NCI-H2196 (cell line): ENCODE data around the gene DACT2.
A peak's percentile ranks its signal among the peaks of the same experiment; 100 is the strongest.
"Not testable (repeated sequence)": the region's sequence is repeated elsewhere in the genome, so short reads cannot be mapped to it uniquely, and the experiment has no call there.

Experiments
- DNase-seq: peaks from one replicate; lab custom pipeline; 2025; ENCODE audit not compliant: unreplicated experiment; lab: John Stamatoyannopoulos, UW

The DACT2 gene

DNA sequence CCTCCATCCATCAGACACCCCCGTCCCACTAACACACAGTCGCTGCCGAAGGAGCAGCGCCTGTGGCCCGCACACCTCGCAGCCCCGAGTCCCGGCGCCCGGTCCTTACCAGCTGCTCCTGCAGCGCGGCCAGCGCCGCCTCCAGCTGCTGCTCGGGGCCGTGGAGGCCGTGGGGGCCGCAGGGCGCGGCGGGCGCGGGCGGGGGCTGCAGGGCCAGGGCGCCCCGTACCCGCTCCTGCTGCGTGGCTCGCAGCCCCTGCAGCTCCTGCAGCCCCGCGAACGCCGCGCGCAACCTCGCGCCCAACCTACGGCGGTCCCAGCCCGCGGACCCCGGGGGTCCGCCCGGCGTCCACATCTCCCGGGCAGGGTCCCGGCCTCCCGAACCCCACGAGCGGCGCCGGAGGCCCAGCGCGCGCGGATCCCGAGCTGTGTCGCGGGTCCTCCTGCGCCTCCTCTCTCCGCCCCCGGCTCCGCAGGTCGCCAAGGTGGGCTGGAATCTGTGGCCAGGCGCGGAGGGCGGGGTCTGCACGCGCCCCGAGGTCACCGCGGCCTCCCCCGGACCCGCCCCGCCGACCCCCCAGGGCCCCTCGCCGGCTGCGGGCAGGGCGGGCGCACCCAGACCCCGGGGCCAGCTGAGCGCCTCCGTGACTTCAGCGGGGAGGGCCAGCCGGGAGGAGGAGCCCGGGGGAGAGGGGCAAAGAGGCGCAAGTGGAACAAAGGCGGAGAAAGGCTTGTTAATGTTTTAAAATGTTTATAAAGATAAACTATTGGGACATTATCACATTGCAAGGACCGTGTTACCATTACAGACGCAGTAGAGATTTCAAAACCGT is at the start of gene DACT2:
TSS of gene DACT2 (minus strand) at position 499 of the 833 bp plus-strand sequence. CDS start at position 355, 144 bp downstream.
- no peak for DNase-seq

DNA sequence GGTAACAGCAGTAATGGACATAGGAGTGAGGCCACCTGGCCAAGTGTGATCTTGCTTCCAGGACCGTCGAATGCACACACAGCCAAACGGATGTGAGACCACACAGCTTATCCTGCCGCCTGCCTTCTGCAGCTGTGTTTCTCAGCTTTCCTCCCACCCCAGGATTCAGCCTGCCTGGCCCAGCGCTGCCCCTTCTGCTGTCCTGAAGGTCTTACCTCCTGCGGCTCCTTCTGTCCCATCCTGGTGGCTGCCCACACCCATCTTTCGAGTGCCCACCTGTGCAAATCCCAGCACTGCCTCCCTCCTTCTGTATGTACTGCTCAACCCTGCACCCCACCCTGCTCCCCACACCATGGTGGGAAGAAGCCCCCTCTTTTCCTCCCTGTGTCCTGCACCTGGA is 49.4 kb upstream of the DACT2 start:
- DNase-seq: no peak

GRCh38 chr6:168368066-168368820 is 48.7 kb upstream of the DACT2 start:
- no peak for DNase-seq

DNA sequence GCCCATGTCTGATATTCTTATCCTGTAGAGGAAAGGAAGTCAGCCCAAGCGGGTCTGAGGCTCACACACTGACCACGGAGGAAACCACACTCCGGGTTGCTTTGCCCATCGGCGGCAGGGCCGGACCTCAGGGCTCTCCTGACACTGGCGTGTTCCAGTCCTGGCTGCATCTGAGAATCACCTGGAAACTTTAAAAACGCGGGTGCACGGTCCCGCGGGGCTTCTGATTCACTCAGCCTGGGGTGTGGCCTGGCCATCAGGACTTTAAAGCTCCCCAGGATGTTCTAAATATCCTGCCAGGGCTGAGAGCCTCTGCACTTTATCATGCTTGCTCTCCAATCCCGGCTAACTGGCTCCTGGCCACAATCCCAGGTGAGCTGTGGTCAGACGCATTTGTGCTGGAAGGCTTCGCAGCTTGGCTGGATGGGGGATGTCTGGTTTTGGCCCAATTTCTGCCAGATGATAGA is 47.7 kb upstream of the DACT2 start:
- peak; percentile 40 for DNase-seq

GRCh38 chr6:168366473-168366872 is 46.9 kb upstream of the DACT2 start:
- DNase-seq: no peak

GRCh38 chr6:168365422-168366165 is 46.0 kb upstream of the DACT2 start:
- DNase-seq: no peak

DNA sequence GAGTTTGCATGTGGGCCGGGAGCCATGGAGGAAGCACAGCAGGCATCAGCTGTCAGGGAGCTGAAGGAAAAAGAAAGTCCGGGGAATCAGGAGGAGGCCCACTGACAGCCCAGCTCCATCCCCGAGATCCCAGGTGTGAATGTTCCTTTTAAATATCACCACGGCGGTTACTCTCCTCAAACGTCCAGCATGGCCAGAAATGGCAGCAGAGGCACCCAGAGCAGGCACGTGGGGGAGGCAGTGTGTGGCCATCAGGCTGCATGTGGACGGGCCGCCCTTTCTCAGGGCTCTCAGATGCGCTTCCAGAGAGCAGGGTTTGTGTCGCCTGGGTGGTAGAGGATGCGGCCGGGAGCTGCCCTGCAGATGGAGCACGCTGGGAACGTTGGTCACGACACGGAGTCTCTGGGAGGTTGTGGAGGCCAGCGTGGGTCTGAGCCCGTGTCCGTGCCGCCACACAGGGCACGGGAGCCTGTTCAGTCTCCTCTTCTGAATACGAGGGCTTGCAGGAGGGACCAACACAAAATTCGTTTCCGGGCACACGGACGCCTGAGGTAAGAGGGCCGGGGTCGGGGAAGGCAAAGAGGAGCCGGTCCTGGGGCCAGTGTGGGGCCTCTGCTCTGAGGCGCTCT is 45.3 kb upstream of the DACT2 start:
- DNase-seq: no peak

GRCh38 chr6:168363811-168364792 is 44.5 kb upstream of the DACT2 start:
- DNase-seq: no peak

- DNase-seq: no peak
Measured at GRCh38 chr6:168363302-168363701, 43.7 kb upstream of the DACT2 start.

DNA sequence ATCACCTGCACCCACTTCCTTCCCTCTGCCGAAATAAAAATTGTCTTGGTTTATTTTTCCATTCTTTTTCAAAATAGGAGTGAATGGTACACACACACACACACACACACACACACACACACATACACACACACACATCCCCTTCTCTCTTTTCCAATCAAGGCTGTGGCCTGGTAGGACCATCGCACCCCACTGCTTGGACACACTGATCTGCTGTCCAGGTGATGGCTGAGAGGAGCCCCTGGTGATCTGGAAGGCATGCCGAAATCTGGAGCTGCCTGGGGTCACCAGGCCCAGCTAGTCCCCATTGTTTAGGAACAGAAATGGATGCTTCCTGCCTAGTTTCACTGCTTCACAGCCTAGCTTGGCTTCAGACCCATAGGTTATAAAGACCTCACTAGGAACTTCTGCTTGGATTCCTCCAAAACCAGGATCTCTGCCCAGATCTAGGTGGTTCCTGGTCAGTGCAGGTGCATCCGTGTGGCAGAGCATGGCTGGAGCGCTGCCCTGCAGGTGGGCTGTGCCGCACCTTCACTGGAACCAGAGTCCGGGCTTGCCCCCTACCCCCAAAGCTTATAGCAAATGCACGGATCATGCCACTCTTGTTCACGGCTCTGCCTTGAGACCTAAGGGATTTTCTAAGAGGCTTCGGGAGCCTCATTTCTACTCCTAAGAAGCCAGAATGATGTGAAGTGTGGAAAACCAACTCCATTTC is 42.9 kb upstream of the DACT2 start:
- DNase-seq: no peak

GRCh38 chr6:168361766-168362165 is 42.2 kb upstream of the DACT2 start:
- DNase-seq: no peak

DNA sequence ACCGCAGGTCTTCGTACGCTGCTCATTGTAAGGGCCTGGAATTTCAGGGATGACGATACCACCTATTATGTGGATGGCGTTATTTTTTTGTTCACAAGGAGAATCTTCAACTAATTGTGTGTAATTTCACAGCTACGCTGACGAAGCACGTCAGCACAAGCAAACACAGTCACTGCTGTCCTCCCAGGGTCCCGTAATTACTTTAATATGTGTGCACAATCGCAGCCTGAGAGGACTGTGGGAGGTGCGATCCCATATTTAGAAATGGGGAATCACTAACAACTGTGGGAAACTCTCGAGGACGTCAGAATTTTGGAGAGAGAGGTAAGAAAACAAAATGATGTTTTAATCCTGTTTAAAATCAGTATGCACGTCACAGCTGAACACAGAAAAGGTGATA is 40.2 kb upstream of the DACT2 start:
- DNase-seq: no peak

GRCh38 chr6:168358842-168359420 is 39.4 kb upstream of the DACT2 start:
- no peak for DNase-seq

DNA sequence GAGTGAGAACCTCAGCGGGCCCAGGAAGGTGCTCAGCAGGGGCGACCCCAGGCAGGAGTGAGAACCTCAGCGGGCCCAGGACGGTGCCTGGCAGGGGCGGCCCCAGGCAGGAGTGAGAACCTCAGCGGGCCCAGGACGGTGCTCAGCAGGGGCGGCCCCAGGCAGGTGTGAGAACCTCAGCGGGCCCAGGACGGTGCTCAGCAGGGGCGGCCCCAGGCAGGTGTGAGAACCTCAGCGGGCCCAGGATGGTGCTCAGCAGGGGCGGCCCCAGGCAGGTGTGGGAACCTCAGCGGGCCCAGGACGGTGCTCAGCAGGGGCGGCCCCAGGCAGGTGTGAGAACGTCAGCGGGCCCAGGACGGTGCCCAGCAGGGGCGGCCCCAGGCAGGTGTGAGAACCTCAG is 37.3 kb upstream of the DACT2 start:
- not testable (repeated sequence) for DNase-seq

- DNase-seq: peak; percentile 18
Measured at GRCh38 chr6:168355716-168356522, 36.3 kb upstream of the DACT2 start.

DNA sequence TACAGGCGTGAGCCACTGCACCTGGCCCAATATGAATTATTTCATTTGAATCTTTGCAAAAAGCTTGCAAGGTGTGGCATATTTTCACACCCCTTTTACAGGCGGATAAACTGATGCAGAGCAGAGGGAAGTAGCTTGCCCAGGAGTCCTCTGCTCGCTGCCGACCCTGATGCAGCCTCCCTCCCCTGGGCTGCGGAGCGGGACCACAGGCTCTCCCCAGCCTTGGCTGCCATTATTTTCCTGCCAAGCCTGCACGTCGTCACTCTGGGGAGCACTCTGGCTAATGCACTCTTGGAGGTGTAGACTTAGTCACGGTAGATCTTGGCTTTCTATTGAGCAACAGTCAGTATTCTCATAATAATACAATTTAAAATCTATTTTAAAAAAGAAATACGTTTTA is 34.8 kb upstream of the DACT2 start:
- DNase-seq: no peak

- no peak for DNase-seq
Measured at GRCh38 chr6:168353041-168353440, 33.5 kb upstream of the DACT2 start.

GRCh38 chr6:168352096-168352495 is 32.5 kb upstream of the DACT2 start:
- DNase-seq: no peak
